SK-N-SH treated with all-trans-retinoic acid at 6 μM for 48 hours (cell line): Measurements from ENCODE around the gene ITCH.
"Not testable (repeated sequence)": the region's sequence is repeated elsewhere in the genome, so short reads cannot be mapped to it uniquely, and the experiment has no call there.

Experiments used
- ATAC-seq: fragments of 200-7000 bp; cut with Tn5 transposase; 3 replicates; pipeline ENCODE4 v1.9.1; 2020; ENCODE audit warnings: mild to moderate bottlenecking, moderate library complexity
- ARNTL ChIP-seq: fragments of 450-650 bp; formaldehyde crosslinking; IDR thresholded peaks from 2 replicates; pipeline ENCODE4 v1.5.0; 2020; ENCODE audit warnings: low read depth, mild to moderate bottlenecking, moderate library complexity, borderline replicate concordance
- BACH2 ChIP-seq: fragments of 250-450 bp; sonication (Bioruptor Pico); IDR thresholded peaks from 2 replicates; pipeline ENCODE4 v1.9.0; 2021; ENCODE audit warnings: mild to moderate bottlenecking, borderline replicate concordance
- CREB5 ChIP-seq: fragments of 250-450 bp; sonication (Bioruptor Pico); IDR thresholded peaks from 2 replicates; pipeline ENCODE4 v1.5.1; 2020; ENCODE audit warnings: low read depth, mild to moderate bottlenecking, moderate library complexity
- CSDC2 ChIP-seq: fragments of 250-450 bp; sonication (Bioruptor Pico); IDR thresholded peaks from 2 replicates; pipeline ENCODE4 v1.5.0; 2020; ENCODE audit warnings: mild to moderate bottlenecking, moderate library complexity
- ESRRG ChIP-seq: fragments of 250-450 bp; sonication (Bioruptor Pico); IDR thresholded peaks from 2 replicates; pipeline ENCODE4 v1.6.1; 2021; ENCODE audit warnings: mild to moderate bottlenecking
- GLIS3 ChIP-seq: fragments of 250-450 bp; sonication (Bioruptor Pico); IDR thresholded peaks from 2 replicates; pipeline ENCODE4 v1.5.0; 2020; ENCODE audit warnings: mild to moderate bottlenecking, moderate library complexity
- ISL1 ChIP-seq: fragments of 250-450 bp; sonication (Bioruptor Pico); IDR thresholded peaks from 2 replicates; pipeline ENCODE4 v2.1.2; 2022; ENCODE audit warnings: mild to moderate bottlenecking, moderate library complexity
- OSR1 ChIP-seq: fragments of 250-450 bp; sonication (Bioruptor Pico); IDR thresholded peaks from 2 replicates; pipeline ENCODE4 v1.8.0; 2022; ENCODE audit warnings: moderate library complexity, mild to moderate bottlenecking, inconsistent platforms
- PATZ1 ChIP-seq: fragments of 250-450 bp; sonication (Bioruptor Pico); IDR thresholded peaks from 2 replicates; pipeline ENCODE4 v1.8.0; 2020; ENCODE audit warnings: mild to moderate bottlenecking, moderate library complexity, borderline replicate concordance
- POU6F1 ChIP-seq: fragments of 250-450 bp; sonication (Bioruptor Pico); IDR thresholded peaks from 2 replicates; pipeline ENCODE4 v1.8.0; 2021; ENCODE audit warnings: low read depth, mild to moderate bottlenecking, moderate library complexity, borderline replicate concordance
- PPARA ChIP-seq: fragments of 250-450 bp; sonication (Bioruptor Pico); IDR thresholded peaks from 2 replicates; pipeline ENCODE4 v1.5.0; 2020; ENCODE audit warnings: mild to moderate bottlenecking, borderline replicate concordance
- RARB ChIP-seq: fragments of 250-450 bp; sonication (Bioruptor Pico); IDR thresholded peaks from 2 replicates; pipeline ENCODE4 v1.8.0; 2021; ENCODE audit warnings: mild to moderate bottlenecking, moderate library complexity
- SNAI2 ChIP-seq: fragments of 250-450 bp; sonication (Bioruptor Pico); IDR thresholded peaks from 2 replicates; pipeline ENCODE4 v1.5.0; 2020; ENCODE audit warnings: mild to moderate bottlenecking, moderate library complexity
- TCF4 ChIP-seq: fragments of 250-450 bp; sonication (Bioruptor Pico); IDR thresholded peaks from 2 replicates; pipeline ENCODE4 v1.8.0; 2021; ENCODE audit warnings: mild to moderate bottlenecking, moderate library complexity, borderline replicate concordance
- TOX ChIP-seq: fragments of 250-450 bp; sonication (Bioruptor Pico); IDR thresholded peaks from 2 replicates; pipeline ENCODE4 v1.8.0; 2021; ENCODE audit warnings: mild to moderate bottlenecking, moderate library complexity, borderline replicate concordance
- ZC3H10 ChIP-seq: fragments of 250-450 bp; sonication (Bioruptor Pico); IDR thresholded peaks from 2 replicates; pipeline ENCODE4 v1.5.1; 2021; ENCODE audit warnings: mild to moderate bottlenecking, moderate library complexity
- ZFP3 ChIP-seq: fragments of 250-450 bp; sonication (Bioruptor Pico); IDR thresholded peaks from 2 replicates; pipeline ENCODE4 v1.5.0; 2020; ENCODE audit warnings: mild to moderate bottlenecking, moderate library complexity
- ZNF565 ChIP-seq: fragments of 450-650 bp; formaldehyde crosslinking; conservative IDR thresholded peaks from 2 replicates; pipeline ENCODE4 v1.5.0; 2020; ENCODE audit warnings: low read depth, mild to moderate bottlenecking, moderate library complexity
- ZNF70 ChIP-seq: fragments of 450-650 bp; formaldehyde crosslinking; IDR thresholded peaks from 2 replicates; pipeline ENCODE4 v1.5.0; 2020; ENCODE audit warnings: mild to moderate bottlenecking, moderate library complexity
- ZNF8 ChIP-seq: fragments of 450-650 bp; formaldehyde crosslinking; IDR thresholded peaks from 2 replicates; pipeline ENCODE4 v1.5.0; 2020; ENCODE audit warnings: mild to moderate bottlenecking, moderate library complexity
- TF ChIP-seq, protein P1 (sequence below): fragments of 250-450 bp; sonication (Bioruptor Pico); IDR thresholded peaks from 2 replicates; pipeline ENCODE4 v1.5.1; 2021; ENCODE audit warnings: mild to moderate bottlenecking, moderate library complexity
- TF ChIP-seq, protein P2 (sequence below): fragments of 250-450 bp; sonication (Bioruptor Pico); IDR thresholded peaks from 2 replicates; pipeline ENCODE4 v1.5.0; 2020; ENCODE audit warnings: mild to moderate bottlenecking, moderate library complexity

Gene ITCH

GRCh38 chr20:34495916-34496315, 132.8 kb downstream of the ITCH start:
- TF ChIP-seq, protein P1, sequence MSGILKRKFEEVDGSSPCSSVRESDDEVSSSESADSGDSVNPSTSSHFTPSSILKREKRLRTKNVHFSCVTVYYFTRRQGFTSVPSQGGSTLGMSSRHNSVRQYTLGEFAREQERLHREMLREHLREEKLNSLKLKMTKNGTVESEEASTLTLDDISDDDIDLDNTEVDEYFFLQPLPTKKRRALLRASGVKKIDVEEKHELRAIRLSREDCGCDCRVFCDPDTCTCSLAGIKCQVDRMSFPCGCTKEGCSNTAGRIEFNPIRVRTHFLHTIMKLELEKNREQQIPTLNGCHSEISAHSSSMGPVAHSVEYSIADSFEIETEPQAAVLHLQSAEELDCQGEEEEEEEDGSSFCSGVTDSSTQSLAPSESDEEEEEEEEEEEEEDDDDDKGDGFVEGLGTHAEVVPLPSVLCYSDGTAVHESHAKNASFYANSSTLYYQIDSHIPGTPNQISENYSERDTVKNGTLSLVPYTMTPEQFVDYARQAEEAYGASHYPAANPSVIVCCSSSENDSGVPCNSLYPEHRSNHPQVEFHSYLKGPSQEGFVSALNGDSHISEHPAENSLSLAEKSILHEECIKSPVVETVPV: no peak
- TF ChIP-seq, protein P2, sequence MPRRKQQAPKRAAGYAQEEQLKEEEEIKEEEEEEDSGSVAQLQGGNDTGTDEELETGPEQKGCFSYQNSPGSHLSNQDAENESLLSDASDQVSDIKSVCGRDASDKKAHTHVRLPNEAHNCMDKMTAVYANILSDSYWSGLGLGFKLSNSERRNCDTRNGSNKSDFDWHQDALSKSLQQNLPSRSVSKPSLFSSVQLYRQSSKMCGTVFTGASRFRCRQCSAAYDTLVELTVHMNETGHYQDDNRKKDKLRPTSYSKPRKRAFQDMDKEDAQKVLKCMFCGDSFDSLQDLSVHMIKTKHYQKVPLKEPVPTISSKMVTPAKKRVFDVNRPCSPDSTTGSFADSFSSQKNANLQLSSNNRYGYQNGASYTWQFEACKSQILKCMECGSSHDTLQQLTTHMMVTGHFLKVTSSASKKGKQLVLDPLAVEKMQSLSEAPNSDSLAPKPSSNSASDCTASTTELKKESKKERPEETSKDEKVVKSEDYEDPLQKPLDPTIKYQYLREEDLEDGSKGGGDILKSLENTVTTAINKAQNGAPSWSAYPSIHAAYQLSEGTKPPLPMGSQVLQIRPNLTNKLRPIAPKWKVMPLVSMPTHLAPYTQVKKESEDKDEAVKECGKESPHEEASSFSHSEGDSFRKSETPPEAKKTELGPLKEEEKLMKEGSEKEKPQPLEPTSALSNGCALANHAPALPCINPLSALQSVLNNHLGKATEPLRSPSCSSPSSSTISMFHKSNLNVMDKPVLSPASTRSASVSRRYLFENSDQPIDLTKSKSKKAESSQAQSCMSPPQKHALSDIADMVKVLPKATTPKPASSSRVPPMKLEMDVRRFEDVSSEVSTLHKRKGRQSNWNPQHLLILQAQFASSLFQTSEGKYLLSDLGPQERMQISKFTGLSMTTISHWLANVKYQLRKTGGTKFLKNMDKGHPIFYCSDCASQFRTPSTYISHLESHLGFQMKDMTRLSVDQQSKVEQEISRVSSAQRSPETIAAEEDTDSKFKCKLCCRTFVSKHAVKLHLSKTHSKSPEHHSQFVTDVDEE: no peak
- no peak for TF ChIP-seq OSR1 (CRISPR knock-in tag)
- TF ChIP-seq ZC3H10 (CRISPR knock-in tag): no peak
- TF ChIP-seq ZFP3 (CRISPR knock-in tag): no peak
- TF ChIP-seq ARNTL (CRISPR knock-in tag): no peak
- TF ChIP-seq CSDC2 (CRISPR knock-in tag): no peak
- TF ChIP-seq SNAI2: no peak
- TF ChIP-seq PPARA: no peak
- TF ChIP-seq POU6F1 (CRISPR knock-in tag): no peak
- TF ChIP-seq ESRRG: no peak
- no peak for TF ChIP-seq TOX
- TF ChIP-seq GLIS3 (CRISPR knock-in tag): no peak
- TF ChIP-seq, all 23 proteins: peak for 0
- ATAC-seq: no peak

DNA sequence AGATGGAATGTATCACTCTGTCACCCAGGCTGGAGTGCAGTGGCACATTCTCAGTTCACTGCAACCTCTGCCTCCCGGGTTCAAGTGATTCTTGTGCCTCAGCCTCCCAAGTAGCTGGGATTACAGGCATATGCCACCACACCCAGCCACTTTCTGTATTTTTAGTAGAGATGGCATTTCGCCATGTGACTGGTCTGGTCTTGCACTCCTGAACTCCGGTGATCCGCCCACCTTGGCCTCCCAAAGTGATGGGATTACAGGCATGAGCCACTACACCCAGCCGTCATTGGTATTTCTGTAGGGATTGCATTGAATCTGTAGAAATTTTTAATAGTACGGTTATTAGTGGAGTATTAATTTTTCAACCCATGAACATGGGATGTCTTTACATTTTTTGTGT, 134.5 kb downstream of the ITCH start:
- not testable (repeated sequence) for ATAC-seq

GRCh38 chr20:34500823-34501222, 137.8 kb downstream of the ITCH start:
- no peak for ATAC-seq
- TF ChIP-seq TCF4 (CRISPR knock-in tag) (no peak), GLIS3 (CRISPR knock-in tag) (no peak), ZNF8 (CRISPR knock-in tag) (no peak), ISL1 (CRISPR knock-in tag) (no peak), SNAI2 (no peak), PPARA (no peak), CSDC2 (CRISPR knock-in tag) (no peak), ESRRG (no peak), PATZ1 (CRISPR knock-in tag) (no peak), BACH2 (no peak), ZNF565 (CRISPR knock-in tag) (no peak), RARB (CRISPR knock-in tag) (no peak), ZFP3 (CRISPR knock-in tag) (no peak), TOX (no peak), POU6F1 (CRISPR knock-in tag) (no peak), ZC3H10 (CRISPR knock-in tag) (no peak), CREB5 (CRISPR knock-in tag) (no peak), ZNF70 (CRISPR knock-in tag) (no peak)
- TF ChIP-seq, protein P2: no peak
- TF ChIP-seq, protein P1: no peak
